Stimulated activated CD4-positive, alpha-beta T cell treated with anti-CD3 and anti-CD28 coated beads, TNF-alpha, amount 100 ng/mL, for 24 hours (primary cell): Measurements from ENCODE around the gene ARHGAP42.

Experiments used
- DNase-seq, 3 experiments: peaks; one replicate each; pipeline ENCODE4 v3.0.0-alpha.2; 2020; ENCODE audit warnings: low read depth in 3 of 3

ARHGAP42 gene

DNA sequence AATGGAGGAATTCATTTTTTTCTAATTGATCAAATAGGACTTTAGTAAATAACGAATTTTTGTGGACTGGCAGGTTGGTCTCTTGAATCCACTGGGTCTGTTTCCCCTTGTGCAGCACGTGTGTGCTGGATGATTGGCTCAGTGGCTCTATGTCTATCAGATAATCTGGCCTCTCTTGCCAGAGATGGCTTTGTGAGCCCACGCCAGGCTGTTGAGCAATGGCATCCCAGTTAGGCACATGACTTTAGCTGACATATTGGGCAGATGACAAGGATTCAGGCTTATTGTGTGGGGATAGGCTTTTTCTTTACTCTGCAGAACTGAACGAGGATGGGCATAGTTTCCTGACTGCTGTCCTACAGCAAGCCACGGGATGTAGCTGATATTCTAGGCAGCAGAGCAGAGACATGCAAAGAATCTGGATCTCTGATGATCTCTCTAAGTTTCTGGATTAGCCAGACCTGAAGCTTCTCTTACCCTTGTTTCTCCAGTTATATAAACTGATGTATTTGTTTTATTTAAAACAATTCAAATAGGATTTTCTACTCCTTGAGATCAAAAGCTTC lies 144.9 kb downstream of the ARHGAP42 start:
- DNase-seq: no peak

DNA sequence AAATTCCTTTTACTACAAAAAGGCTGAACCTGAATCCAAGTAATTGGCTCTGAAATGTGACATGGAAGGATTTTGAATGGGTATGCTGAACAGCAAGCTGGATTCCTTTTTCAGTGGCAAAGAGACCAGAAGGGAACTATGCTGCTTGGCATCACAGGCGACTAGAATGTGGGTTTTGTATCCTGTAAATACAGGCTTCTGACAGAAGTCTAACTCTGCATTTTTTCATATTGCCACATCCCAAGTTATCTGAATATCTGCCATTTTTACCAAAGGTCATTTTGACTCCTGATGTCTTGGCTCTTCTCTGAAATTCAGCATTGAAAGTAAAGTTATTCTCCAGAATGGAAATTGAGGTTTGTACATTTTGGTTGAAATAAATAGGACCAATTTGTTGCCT lies 145.7 kb downstream of the ARHGAP42 start:
- DNase-seq: no peak

DNA sequence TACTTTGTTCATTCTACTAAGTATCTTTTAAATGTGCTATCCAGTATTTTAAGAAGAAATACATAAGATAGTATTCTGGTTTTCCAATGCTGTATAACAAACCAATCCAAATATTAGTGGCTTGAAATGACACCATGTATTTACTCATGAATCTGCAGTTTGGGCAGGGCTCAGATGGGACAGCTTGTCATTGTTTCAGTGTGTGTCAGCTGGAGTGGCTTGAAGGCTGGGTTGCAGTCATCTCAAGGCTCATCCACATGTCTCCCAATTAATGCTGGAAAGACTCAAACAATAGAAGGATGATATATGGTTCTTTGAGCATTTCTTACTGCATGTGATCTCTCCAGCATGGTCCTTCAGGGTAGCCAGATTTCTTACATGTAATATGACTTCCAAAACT lies 146.2 kb downstream of the ARHGAP42 start:
- no peak for DNase-seq

- no peak for DNase-seq
These were observed 148.8 kb downstream of the ARHGAP42 start for GRCh38 chr11:100835854-100836253.

- DNase-seq: no peak
These were observed 150.2 kb downstream of the ARHGAP42 start for GRCh38 chr11:100837311-100837710.

DNA sequence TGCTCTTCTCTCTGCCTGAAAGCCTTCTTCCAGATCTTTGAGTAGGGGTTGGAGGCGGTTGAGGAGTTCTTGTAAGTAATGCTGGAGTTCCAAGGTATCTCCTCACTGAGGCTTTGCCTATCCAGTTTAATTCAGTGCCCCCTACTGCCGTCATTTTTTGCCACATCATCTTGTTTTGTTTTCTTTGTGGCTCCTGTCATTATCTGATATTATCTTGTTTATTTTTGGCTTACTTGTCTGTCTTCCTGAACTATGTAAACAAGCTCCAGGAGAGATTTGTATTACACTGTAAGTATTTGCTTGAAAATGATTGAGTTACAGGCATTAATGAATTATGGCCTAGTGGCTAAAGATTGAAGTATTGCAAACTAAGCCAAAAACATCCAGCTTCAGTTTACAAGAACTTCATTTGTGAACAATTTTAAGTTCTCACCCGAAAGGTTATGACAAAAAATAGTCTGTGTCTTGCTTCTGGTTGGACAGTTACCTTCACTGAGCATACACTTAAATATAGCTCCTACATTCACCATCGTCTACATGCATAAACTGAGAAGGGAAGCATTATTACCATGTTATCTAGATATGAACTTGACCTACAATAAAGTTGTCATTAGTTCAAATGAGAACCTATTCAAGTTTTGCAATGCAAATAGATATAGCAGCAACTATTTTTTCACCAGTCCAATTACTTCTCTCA lies 154.8 kb downstream of the ARHGAP42 start:
- DNase-seq: no peak

DNA sequence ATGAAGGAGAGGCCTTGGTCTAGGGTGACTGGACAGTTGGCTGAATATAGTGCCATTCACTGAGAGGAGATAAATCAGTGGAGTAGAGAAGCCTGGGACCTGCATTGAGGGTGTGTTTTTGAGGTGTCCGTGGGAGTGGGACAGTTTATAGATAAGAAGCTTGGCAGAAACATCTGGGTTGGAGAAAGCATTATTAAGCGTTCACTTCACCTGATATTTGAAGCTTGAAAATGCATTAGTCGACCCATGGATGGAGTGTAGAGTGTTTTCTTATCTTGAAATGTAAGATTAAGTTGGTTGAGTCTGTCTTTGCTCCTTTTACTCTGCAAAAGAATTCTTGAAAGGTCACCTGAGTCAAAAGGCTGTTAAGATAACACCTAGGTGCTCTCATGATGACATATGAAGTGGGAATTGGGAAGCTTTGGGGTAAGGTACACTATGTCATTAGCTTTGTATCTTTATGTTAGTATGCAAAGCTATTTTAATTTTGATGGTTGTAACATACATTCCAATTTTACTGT lies 160.7 kb downstream of the ARHGAP42 start:
- no peak for DNase-seq

DNA sequence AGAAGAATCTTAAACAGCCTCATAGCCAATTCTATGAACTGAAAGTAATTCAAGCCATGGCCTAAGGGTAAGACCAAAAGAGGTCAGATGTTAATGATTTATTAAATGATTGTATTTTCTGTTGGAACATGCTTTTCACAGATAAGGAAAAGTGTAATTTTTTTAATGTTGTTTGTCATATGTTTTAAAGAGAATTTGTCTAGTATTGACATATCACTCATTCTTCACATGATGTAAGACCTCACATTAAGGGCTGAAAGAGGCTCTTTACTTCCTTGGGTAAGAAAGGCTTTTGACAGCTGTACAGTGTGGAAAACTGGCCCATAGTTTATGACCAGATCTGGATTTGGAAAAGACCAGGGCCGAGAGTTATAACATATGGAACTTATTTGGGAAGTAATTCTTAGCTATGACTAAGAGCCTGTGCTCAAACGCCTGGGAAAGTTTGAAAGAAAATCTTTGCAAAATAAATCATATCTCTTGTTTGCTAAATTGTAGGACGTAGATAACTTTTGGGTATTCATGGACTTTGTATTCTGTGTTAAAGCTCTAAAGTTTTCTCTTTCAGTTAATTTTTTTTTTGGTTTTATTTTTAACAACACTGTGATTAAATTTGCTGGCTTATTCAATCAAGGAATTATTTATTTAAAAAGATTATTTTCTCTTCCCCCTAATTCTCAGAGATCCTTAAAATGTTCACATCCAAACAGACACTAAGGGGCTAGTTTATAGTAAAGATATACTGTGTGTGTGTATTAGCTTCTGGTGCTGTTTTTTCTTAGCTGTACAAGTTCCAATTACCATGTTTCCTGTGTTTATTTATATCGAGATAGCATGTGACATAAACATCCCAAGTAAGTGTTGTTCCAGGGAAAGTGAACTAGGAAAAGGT lies 162.2 kb downstream of the ARHGAP42 start:
- DNase-seq: no peak

DNA sequence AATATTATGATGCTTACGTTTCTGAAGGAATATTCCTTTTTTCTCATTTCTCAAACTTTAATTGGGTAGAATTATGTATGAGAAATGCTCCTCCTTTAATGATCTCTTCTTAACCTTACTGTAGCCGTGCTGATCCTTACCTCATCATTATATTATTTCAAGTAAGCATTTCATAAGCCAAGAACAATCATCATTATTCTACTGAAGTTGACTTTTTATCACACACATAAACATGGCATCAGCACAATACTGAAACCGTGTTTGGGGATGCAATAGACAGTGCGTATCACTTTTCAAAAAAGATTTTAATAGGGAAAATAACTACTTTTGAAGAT lies 162.8 kb downstream of the ARHGAP42 start:
- no peak for DNase-seq

DNA sequence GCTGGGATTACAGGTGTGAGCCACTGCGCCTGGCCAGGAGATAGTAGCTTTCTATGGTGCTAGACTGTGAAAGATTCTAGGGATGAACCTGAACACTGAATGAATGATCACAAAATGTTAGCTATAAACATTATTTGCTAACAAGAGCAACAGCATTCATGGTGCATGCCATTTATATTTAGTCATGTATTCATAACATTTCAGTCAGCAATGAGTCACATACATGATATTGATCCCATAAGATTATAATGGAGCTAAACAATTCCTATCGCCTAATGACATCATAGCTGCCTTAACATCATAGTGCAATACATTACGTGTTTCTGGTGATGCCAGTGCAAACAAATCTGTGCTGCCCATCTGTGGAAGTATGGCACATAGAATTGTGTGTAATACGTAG lies 164.1 kb downstream of the ARHGAP42 start:
- DNase-seq: no peak

DNA sequence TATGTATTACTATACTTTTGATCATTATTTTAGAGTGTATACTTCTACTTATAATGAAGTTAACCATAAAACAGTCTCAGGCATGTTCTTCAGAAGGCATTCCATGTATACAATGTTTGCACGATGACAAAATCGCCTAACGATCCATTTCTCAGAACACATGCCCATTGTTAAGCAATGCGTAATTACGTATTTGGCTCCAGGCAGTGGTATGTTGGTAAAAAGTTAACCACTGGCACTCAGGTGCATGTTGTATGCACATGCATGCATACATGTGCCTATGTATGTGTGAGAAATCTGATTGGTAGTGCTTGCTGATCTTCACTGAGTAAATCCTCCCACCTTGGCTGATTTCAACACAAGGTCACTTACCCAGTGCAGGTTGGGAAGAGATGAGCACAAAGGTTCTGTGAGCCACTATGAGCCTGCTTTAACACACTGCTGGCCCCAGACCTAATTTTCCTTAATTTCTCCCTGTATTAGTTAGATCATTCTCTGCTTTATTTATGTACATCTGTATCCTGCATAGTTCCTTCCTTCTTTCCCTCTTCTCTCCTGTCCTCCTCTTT lies 164.6 kb downstream of the ARHGAP42 start:
- DNase-seq: no peak

GRCh38 chr11:100855466-100856067 lies 168.5 kb downstream of the ARHGAP42 start:
- no peak for DNase-seq

- DNase-seq: no peak
These were observed 170.3 kb downstream of the ARHGAP42 start for GRCh38 chr11:100857236-100858005.

- DNase-seq: no peak
These were observed 173.4 kb downstream of the ARHGAP42 start for GRCh38 chr11:100860318-100861155.

- DNase-seq: no peak
These were observed 174.1 kb downstream of the ARHGAP42 start for GRCh38 chr11:100861212-100861611.

- DNase-seq: no peak
These were observed 176.0 kb downstream of the ARHGAP42 start for GRCh38 chr11:100863080-100863581.

- no peak for DNase-seq
These were observed 178.5 kb downstream of the ARHGAP42 start for GRCh38 chr11:100865443-100866065.

- DNase-seq: no peak
These were observed 179.4 kb downstream of the ARHGAP42 start for GRCh38 chr11:100866453-100866852.

- no peak for DNase-seq
These were observed 180.5 kb downstream of the ARHGAP42 start for GRCh38 chr11:100867606-100868005.

DNA sequence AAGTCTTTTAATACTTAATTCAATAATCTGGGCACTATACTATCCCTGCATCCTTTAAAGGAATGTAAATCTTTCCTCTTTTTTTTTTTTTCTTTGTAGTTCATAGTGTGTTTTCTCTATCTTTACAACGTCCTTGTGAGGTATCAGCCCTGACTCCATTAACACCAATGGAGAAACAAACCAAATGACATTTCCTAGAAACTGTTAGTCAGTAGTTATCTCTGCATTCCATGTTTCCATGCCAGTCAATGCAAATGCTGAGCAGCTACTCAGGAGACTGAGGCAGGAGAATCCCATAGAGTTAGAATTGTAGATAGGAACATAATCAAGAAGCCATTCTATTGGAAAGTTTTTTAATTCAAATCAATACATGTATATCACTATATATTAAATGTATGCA lies 182.2 kb downstream of the ARHGAP42 start:
- DNase-seq: no peak
